ENCODE data around the gene NCKAP5. TPM values are rescaled to one million over a fixed set of nuclear protein-coding genes. Genes with fewer than 3 reads are reported as not detected.

Gene NCKAP5
- total RNA-seq, 2 donors from 2014 or later = 0.78 to 2.6 TPM

DNA sequence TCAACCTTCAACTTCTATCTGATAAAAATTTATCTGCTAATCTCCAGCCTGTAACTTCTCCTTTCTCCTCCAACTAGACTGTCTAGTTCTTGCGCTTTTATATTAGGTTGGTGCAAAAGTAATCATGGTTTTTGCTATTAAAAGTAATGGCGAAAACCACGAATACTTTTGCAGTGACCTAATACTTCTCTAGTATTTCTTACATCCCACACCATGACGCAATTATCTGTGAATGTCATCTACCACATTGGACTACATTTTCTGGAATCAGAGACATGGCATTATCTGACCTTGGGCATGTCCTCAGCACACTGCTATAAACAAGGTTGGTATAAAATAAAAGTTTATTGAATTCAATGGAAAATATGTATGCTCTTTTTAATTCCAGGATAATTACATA lies 528.1 kb downstream of the NCKAP5 start:
- ATAC-seq (no peak), DNase-seq (no peak)
- H3K4me1 ChIP-seq = no peaks in the 10 kb centered on the region
- no peaks in the 10 kb centered on the region for H3K36me3 ChIP-seq (replicated peaks in 1 of 2; ENCODE audit: insufficient read depth in 1 of 2, low read depth in 2 of 2)
- WGBS, 2 donors = 80 to 81% methylated on average over 4 of the region's 4 CpGs
- H3K9me3 ChIP-seq = no peaks in the 10 kb centered on the region
- H3K27ac ChIP-seq = no peak overlapping the region
- no peaks in the 10 kb centered on the region for H3K27me3 ChIP-seq
- TF ChIP-seq CTCF (IDR thresholded peaks at IDR 0.05) = no peak
- intact Hi-C loops (cut with DNase I) = no loop called here
- no peak overlapping the region for H3K4me3 ChIP-seq

GRCh38 chr2:133039531-133039930 lies 528.7 kb downstream of the NCKAP5 start:
- H3K4me1 ChIP-seq = no peaks in the 10 kb centered on the region
- ATAC-seq = no peak
- no peaks in the 10 kb centered on the region for H3K36me3 ChIP-seq (replicated peaks in 1 of 2; ENCODE audit: insufficient read depth in 1 of 2, low read depth in 2 of 2)
- 95 to 100% methylated on average over 1 of the region's 1 CpG for WGBS, 2 donors
- H3K27ac ChIP-seq = no peak overlapping the region
- no peak for DNase-seq
- no peaks in the 10 kb centered on the region for H3K9me3 ChIP-seq
- TF ChIP-seq CTCF (IDR thresholded peaks at IDR 0.05) (no peak), POLR2A (IDR thresholded peaks at IDR 0.05) (no peak)
- no peak overlapping the region for H3K4me3 ChIP-seq
- intact Hi-C loops (cut with DNase I) = no loop called here
- H3K27me3 ChIP-seq = no peaks in the 10 kb centered on the region

DNA sequence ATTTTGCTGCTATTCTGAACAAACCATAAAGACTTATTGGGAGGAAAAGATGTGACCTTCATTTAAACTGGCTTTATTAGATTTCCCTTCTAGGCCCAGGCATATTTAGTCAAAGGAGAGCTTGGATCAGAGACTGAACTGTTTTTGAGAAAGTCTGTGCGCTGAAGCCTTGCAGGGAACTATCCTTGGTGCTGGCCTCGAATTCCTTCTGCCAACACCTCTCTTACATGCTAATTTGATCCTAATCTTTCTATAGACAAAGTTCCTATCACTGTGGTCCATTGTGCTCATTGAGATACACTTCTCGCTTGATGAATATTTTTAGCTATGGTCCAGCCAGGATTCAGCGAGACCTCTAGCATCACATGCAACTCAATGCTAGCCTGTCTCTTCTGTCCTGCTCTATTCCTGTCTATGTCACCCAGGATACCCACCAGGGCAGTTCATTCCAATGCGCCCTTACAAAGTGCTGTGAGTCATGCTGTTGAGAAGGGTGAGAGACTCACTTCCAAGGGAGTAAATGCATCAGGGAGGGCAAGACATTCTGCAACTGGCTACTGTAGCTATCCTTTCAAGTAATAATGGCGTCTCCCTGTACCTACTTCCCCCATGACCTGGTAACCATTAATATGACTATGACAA lies 541.6 kb downstream of the NCKAP5 start:
- no peak overlapping the region for H3K4me3 ChIP-seq

DNA sequence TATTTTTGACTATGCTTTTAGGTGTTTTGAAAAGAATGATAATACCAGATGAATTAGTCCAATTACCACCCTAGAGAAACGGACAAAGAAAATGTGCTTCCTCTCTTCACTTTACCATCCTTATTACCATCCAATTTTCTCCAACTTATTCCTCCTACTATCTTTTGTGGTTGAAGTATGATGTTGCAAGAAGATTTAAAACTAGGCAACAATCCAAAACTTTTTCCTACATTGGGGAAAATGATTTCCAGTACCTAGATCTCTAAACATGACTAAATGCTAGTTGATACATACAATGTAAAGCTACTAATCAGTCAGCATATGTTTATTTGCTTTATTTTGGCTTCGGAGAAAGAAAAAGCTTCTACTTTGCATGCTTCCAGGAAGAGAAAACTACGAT lies 543.3 kb downstream of the NCKAP5 start:
- intact Hi-C loops (cut with DNase I) = no loop called here
- DNase-seq (no peak), ATAC-seq (no peak)
- TF ChIP-seq CTCF (IDR thresholded peaks at IDR 0.05) (no peak), POLR2A (IDR thresholded peaks at IDR 0.05) (no peak)
- no peaks in the 10 kb centered on the region for H3K9me3 ChIP-seq
- no peaks in the 10 kb centered on the region for H3K36me3 ChIP-seq (replicated peaks in 1 of 2; ENCODE audit: insufficient read depth in 1 of 2, low read depth in 2 of 2)
- H3K27ac ChIP-seq = no peak overlapping the region
- WGBS, 2 donors = 50 to 62% methylated on average over 3 of the region's 3 CpGs
- no peaks in the 10 kb centered on the region for H3K4me1 ChIP-seq
- no peaks in the 10 kb centered on the region for H3K27me3 ChIP-seq
- H3K4me3 ChIP-seq = no peak overlapping the region

More for the DNA sequence above, 541.6 kb downstream of the NCKAP5 start:
- ATAC-seq = no peak
- Histone ChIP-seq H3K27ac (no peak overlapping the region), H3K9me3 (no peaks in the 10 kb centered on the region), H3K4me1 (no peaks in the 10 kb centered on the region), H3K36me3 (replicated peaks in 1 of 2; ENCODE audit: insufficient read depth in 1 of 2, low read depth in 2 of 2) (no peaks in the 10 kb centered on the region), H3K27me3 (no peaks in the 10 kb centered on the region)
- intact Hi-C loops (cut with DNase I) = no loop called here
- 62 to 64% methylated on average over 5 to 6 of the region's 6 CpGs for WGBS, 2 donors
- no peak for DNase-seq
- TF ChIP-seq CTCF (IDR thresholded peaks at IDR 0.05) (no peak), POLR2A (IDR thresholded peaks at IDR 0.05) (no peak)
